Posterior vena cava (tissue), 2 donors: ENCODE results near the gene GCKR. TPM values are rescaled to one million over a fixed set of nuclear protein-coding genes. Genes with fewer than 3 reads are reported as not detected.
"Not testable (repeated sequence)": the region's sequence is repeated elsewhere in the genome, so short reads cannot be mapped to it uniquely, and the experiment has no call there.

ENCODE experiments used
- DNase-seq: peaks from one replicate; pipeline ENCODE4 v3.0.0-alpha.2; 2020; ENCODE audit warnings: low spot score
- intact Hi-C, 2 donors: fragments of 100-400 bp; cut with DNase I; formaldehyde crosslinking; loops; one replicate each; pipeline versions ENCODE4 v1.14.1 to v1.14.2; 2022 to 2023
- total RNA-seq, 2 donors: library from RNA; stranded (reverse); fragmentation: NEBNext Ultra II Directional; extraction: Animal tissue kit (Norgen Biotek cat#: 25700); gene quantifications; one replicate each; pipeline ENCODE4 v1.2.1, GENCODE V29; 2021
- donor health status: DM: yes; HTN: yes; CAD: no.
- donor health status: DM: yes; HTN: yes; CAD: no.

The GCKR gene
- total RNA-seq, 2 donors from 2014 or later = 0.65 to 2.9 TPM

DNA sequence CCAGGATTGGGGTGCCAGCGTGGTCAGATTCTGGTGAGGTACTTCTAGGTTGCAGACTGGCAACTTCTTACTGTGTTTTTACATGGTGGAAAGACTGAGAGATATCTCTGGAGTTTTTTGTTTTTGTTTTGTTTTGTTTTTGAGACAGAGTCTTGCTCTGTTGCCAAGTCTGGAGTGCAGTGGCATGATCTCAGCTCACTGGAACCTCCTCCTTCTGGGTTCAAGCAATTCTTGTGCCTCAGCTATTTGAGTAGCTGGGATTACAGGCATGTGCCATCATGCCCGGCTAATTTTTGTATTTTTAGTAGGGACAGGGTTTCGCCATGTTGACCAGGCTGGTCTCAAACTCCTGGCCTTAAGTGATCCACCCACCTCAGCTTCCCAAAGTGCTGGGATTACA, 57.8 kb downstream of the GCKR start:
- DNase-seq, intact Hi-C loops: not testable (repeated sequence)

DNA sequence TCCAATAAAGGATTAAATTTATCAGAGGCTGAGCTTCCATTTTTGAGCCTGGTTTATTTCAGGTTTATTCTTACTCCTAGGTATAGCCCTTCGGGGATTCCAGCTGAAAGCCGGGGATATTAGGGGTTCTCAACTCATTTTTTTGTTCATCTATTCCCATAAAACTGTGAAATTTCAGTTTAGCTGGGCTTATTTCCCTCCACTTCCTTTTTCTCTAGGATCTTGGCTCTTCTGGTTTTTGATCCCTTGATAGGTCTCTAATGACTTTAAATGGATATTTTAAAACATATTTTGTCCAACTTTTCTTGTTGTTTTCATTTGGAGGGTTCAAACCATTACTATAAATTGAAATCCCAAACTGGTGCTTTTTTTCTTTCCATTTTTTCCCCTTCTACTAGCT, 62.6 kb downstream of the GCKR start:
- no peak for DNase-seq
- intact Hi-C loops = no loop called here

DNA sequence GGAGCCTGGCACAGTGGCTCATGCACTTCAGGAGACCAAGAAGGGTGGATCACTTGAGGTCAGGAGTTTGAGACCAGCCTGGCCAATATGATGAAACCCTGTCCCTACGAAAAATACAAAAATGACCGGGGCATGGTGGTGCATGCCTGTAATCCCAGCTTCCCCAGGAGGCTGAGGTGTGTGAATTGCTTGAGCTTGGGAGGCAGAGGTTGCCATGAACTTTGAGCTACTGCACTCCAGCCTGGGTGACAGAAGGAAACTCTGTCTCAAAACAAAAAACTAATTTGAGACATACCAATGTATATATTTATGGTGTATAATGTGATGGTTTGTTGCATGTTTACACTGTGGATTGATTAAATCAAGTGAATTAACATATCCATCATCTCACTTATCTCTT, 64.4 kb downstream of the GCKR start:
- intact Hi-C loops = no loop called here
- no peak for DNase-seq

DNA sequence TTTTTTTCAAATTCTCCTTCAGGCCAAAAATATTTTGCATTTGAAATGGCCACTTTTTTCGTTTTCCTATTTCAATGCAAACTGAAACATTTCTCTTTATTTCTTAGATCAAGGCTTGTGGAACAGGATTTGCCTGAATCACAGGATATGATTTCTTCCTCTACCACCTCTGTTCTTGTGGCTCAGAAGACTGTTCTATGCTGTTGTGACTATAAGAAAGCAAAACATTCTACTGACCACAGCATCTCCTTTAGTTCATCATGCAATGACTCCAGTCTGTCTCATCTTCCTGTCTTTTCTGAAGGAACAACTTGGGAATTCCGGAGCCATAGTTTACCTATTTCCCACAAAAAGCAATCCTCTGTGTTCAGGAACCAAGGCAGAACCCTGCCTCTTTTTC, 70.0 kb downstream of the GCKR start:
- intact Hi-C loops = no loop called here
- DNase-seq = no peak

DNA sequence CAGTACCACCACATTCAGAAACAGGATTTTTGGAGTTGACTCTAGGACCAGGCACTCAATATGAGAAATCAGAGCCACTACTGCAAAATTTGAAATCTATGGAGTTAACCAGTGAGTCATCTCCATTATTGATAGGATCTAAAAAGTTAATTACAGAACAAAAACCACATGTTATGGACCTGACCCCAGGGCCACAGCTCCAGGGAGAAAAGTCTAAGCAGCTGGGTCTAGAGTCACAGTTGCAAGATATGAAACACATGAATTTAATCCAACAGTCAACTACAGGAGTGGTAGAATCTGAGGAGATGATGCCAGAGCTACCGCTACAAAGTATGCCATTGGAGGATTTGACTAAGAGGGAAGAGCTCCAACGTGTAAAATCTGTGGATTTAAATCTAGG, 72.8 kb downstream of the GCKR start:
- no peak for DNase-seq
- intact Hi-C loops = no loop called here

DNA sequence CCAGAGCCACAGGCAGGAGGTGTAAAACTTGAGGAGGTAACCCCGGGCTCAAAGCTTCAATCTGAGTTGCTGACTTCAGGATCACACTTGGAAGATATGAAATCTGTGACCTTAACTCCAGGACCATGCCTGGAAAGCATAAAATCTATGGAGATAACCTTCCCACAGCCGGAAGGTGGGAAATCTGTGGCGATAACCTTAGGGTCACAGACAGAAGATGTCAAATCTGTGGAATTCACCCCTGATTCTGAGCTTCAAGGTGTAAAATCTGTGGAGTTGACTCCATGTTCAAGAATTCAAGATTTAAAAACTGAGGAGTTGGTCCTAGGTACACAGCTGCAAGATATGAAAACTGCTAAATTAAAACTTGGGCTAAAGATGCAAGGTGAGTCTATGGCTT, 74.6 kb downstream of the GCKR start:
- intact Hi-C loops = no loop called here
- no peak for DNase-seq

DNA sequence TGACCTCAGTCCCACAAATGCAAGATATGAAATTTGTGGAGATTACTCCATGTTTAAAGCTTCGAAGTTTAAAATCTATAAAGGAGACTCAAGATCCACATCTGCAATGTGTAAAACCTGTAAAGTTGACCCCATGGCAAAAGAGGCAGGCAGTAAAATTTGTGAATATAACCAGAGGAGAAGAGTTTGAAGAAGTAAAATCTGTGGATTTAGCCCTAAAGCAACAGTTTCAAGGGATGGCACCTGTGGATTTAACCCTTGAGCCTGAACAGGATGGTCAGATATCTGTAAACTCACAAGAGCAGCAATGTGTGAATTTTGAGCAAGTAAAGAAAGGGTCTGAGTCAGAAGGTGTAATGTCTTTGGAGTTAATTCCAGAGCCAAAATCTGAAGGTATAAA, 75.0 kb downstream of the GCKR start:
- no peak for DNase-seq
- intact Hi-C loops = no loop called here

DNA sequence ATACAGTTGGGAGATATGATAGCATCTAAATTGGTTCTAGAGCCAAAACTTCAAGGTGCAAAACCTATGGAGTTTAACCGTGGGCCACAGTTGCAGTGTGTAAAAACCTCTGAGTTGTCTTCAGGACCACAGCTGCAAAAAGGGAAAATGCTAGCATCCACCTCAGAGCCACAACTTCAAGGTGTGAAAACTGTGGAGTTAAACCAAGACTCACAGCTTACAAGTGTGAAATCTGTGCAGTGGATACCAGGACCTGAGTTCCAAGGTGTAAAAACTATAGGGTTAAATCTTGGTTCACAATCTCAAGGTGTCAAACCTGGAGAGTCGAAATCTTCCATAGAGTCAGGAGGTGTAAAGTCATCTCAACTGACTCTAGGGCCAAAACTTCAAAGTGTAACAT, 75.8 kb downstream of the GCKR start:
- no peak for DNase-seq

DNA sequence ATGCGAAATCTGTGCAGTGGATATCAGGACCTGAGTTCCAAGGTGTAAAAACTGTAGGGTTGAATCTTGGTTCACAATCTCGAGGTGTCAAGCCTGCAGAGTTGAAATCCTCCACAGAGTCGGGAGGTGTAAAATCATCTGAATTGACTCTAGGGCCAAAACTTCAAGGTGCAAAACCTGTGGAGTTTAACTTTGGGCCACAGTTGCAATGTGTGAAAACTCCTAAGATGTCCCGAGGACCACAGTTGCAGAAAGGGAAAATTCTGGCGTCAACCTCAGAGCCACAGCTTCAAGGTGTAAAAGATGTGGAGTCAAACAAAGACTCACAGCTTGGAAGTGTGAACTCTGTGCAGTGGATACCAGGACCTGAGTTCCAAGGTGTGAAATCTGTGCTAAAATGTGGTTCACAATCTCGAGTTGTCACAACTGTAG, 76.4 kb downstream of the GCKR start:
- intact Hi-C loops = no loop called here

More for the DNA sequence above, 75.8 kb downstream of the GCKR start:
- intact Hi-C loops = no loop called here

More for the DNA sequence above, 76.4 kb downstream of the GCKR start:
- DNase-seq = no peak

Other genes with a start within 250 kb of the GCKR start
- gene SLC30A3, start 233.8 kb upstream of the GCKR start, total RNA-seq = 1 to 10 TPM in 1 of 2 donors, under 1 TPM in 1; 0.24 to 1.4 TPM
- gene DNAJC5G, start 221.4 kb upstream of the GCKR start, total RNA-seq = 1 to 10 TPM in 1 of 2 donors, under 1 TPM in 1; 0.19 to 1.0 TPM
- gene TRIM54, start 214.4 kb upstream of the GCKR start, total RNA-seq = under 1 TPM; 0.32 to 0.52 TPM
- gene UCN, start 188.4 kb upstream of the GCKR start, total RNA-seq = 1 to 10 TPM in 1 of 2 donors, under 1 TPM in 1; 0.95 to 1.2 TPM
- gene MPV17, start 173.7 kb upstream of the GCKR start, total RNA-seq = 10 to 100 TPM; 59.3 to 69.0 TPM
- 10 to 100 TPM; 36.9 to 41.3 TPM for gene GTF3C2, start 140.1 kb upstream of the GCKR start, total RNA-seq
- 10 to 100 TPM; 30.1 to 36.2 TPM for gene EIF2B4, start 126.5 kb upstream of the GCKR start, total RNA-seq
- 10 to 100 TPM; 76.4 to 85.3 TPM for gene SNX17, start 126.2 kb upstream of the GCKR start, total RNA-seq
- gene ZNF513, start 116.1 kb upstream of the GCKR start, total RNA-seq = 10 to 100 TPM; 15.6 to 15.7 TPM
- 10 to 100 TPM; 38.8 to 41.6 TPM for gene PPM1G, start 87.2 kb upstream of the GCKR start, total RNA-seq
- gene NRBP1, start 68.2 kb upstream of the GCKR start, total RNA-seq = 10 to 100 TPM; 72.9 to 88.1 TPM
- 1 to 10 TPM in 1 of 2 donors, under 1 TPM in 1; 0.46 to 1.4 TPM for gene KRTCAP3, start 54.5 kb upstream of the GCKR start, total RNA-seq
- 10 to 100 TPM; 15.8 to 23.4 TPM for gene IFT172, start 7.1 kb upstream of the GCKR start, total RNA-seq
- 10 to 100 TPM; 11.7 to 22.1 TPM for gene FNDC4, start 1.6 kb upstream of the GCKR start, total RNA-seq
- gene ZNF512, start 86.2 kb downstream of the GCKR start, total RNA-seq = 10 to 100 TPM; 25.2 to 27.4 TPM
- gene CCDC121, start 132.2 kb downstream of the GCKR start, total RNA-seq = 1 to 10 TPM; 3.3 to 4.3 TPM
- 10 to 100 TPM; 17.9 to 18.3 TPM for gene GPN1, start 132.2 kb downstream of the GCKR start, total RNA-seq
- 10 to 100 TPM; 18.4 to 22.8 TPM for gene SUPT7L, start 166.8 kb downstream of the GCKR start, total RNA-seq
- 10 to 100 TPM; 15.0 to 17.2 TPM for gene SLC4A1AP, start 167.1 kb downstream of the GCKR start, total RNA-seq